Mesendoderm (in vitro differentiated cells): ENCODE data around the gene FGF11.

Experiments
- DNase-seq: peaks from one replicate; pipeline ENCODE4 v3.0.0; 2013
- H2AK5ac ChIP-seq: 2 replicates; pipeline ENCODE4 v1.6.1; 2013; ENCODE audit warnings: low read length, inconsistent platforms
- H2BK120ac ChIP-seq: 2 replicates; pipeline ENCODE4 v1.6.1; 2013; ENCODE audit warnings: low read depth, mild to moderate bottlenecking, low read length, moderate library complexity, mixed read lengths
- H2BK15ac ChIP-seq: replicated peaks from 2 replicates; pipeline ENCODE4 v1.6.1; 2013; ENCODE audit warnings: low read depth, mild to moderate bottlenecking, moderate library complexity
- H2BK5ac ChIP-seq: 2 replicates; pipeline ENCODE4 v1.6.1; 2013; ENCODE audit warnings: low read length, inconsistent platforms
- H3K18ac ChIP-seq: 2 replicates; pipeline ENCODE4 v1.6.1; 2013; ENCODE audit warnings: mild to moderate bottlenecking, low read length, mixed read lengths
- H3K23ac ChIP-seq: one replicate; pipeline ENCODE4 v1.6.1; 2013; ENCODE audit warnings: low read length
- H3K27ac ChIP-seq: 2 replicates; pipeline ENCODE4 v1.5.1; 2013; ENCODE audit warnings: low read depth, mild to moderate bottlenecking, inconsistent platforms, low read length, moderate library complexity
- H3K27me3 ChIP-seq: 2 replicates; pipeline ENCODE4 v1.6.1; 2013; ENCODE audit warnings: low read length, control low read depth, mild to moderate bottlenecking, inconsistent platforms; ENCODE audit not compliant: insufficient read depth, poor library complexity
- H3K36me3 ChIP-seq: 2 replicates; pipeline ENCODE4 v1.6.1; 2013; ENCODE audit warnings: low read length, inconsistent platforms; ENCODE audit not compliant: control insufficient read depth, insufficient read depth
- H3K4ac ChIP-seq: one replicate; pipeline ENCODE4 v1.6.1; 2013; ENCODE audit warnings: low read depth, mild to moderate bottlenecking, low read length, moderate library complexity
- H3K4me1 ChIP-seq: 2 replicates; pipeline ENCODE4 v1.6.1; 2013; ENCODE audit warnings: low read depth, low read length, inconsistent platforms; ENCODE audit not compliant: control insufficient read depth
- H3K4me2 ChIP-seq: 2 replicates; pipeline ENCODE4 v1.6.1; 2013; ENCODE audit warnings: low read length
- H3K4me3 ChIP-seq: 2 replicates; pipeline ENCODE4 v1.5.1; 2013; ENCODE audit warnings: mild to moderate bottlenecking, low read length
- H3K56ac ChIP-seq: one replicate; pipeline ENCODE4 v1.6.1; 2013; ENCODE audit warnings: low read length
- H3K79me1 ChIP-seq: 2 replicates; pipeline ENCODE4 v1.6.1; 2013; ENCODE audit warnings: low read length, inconsistent platforms
- H3K79me2 ChIP-seq: 2 replicates; pipeline ENCODE4 v1.6.1; 2013; ENCODE audit warnings: mild to moderate bottlenecking, low read length; ENCODE audit not compliant: control insufficient read depth, insufficient read depth
- H3K9ac ChIP-seq: 2 replicates; pipeline ENCODE4 v1.6.1; 2013; ENCODE audit warnings: low read length, inconsistent platforms
- H4K5ac ChIP-seq: one replicate; pipeline ENCODE4 v1.6.1; 2013; ENCODE audit warnings: low read length
- H4K8ac ChIP-seq: one replicate; pipeline ENCODE4 v1.6.1; 2013; ENCODE audit warnings: low read depth, mild to moderate bottlenecking, control low read depth, low read length, moderate library complexity
- WGBS: extraction: QIAGEN DNeasy Blood & Tissue Kit; methylation state at CpG from one replicate; pipeline ENCODE4 v1.1.7; 2013; ENCODE audit warnings: low lambda C conversion rate, missing lambda C conversion rate; ENCODE audit not compliant: insufficient coverage; ENCODE audit errors: extremely low coverage; 5-methylcytosine and 5-hydroxymethylcytosine counted together

The FGF11 gene

GRCh38 chr17:7491583-7491982, 52.3 kb downstream of the FGF11 start:
- H3K18ac ChIP-seq: no peak overlapping the region
- H4K8ac ChIP-seq: no peak overlapping the region
- H3K56ac ChIP-seq: no peak overlapping the region
- no peak overlapping the region for H3K4me3 ChIP-seq
- DNase-seq: no peak
- H2BK120ac ChIP-seq: no peak overlapping the region
- no peak overlapping the region for H3K27ac ChIP-seq
- H3K79me2 ChIP-seq: peaks cover 79% of the 10 kb centered on the region
- no peak overlapping the region for H2BK5ac ChIP-seq
- H3K4me1 ChIP-seq: no peaks in the 10 kb centered on the region
- no peak overlapping the region for H2AK5ac ChIP-seq
- peaks cover 26% of the 10 kb centered on the region for H3K79me1 ChIP-seq
- no peaks in the 10 kb centered on the region for H3K27me3 ChIP-seq
- H2BK15ac ChIP-seq: no peak overlapping the region
- H3K4ac ChIP-seq: no peak overlapping the region
- no CpG with 5 or more reads among the region's 1 CpG for WGBS
- no peak overlapping the region for H3K9ac ChIP-seq
- no peak overlapping the region for H4K5ac ChIP-seq
- H3K36me3 ChIP-seq: peaks cover 4% of the 10 kb centered on the region
- H3K4me2 ChIP-seq: no peak overlapping the region
- H3K23ac ChIP-seq: no peak overlapping the region

DNA sequence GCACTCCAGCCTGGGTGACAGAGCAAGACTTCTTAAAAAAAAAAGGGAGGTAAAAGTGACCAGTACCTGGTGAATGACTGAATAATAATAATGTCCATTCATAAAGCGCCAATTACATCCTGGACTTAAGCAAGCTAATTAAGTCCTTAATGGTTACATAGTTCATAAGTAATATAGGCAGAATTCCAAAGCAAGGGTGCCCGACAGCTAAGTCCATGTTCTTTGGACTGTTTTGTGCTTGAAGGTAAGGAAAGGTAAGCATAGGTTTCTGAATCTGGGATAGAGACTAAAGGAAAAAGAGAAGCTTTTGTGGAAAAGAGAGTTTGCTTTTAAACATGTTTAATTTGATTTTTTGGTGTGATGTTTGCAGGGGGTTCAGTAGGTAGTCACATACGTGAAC, 54.6 kb downstream of the FGF11 start:
- DNase-seq: no peak
- WGBS: no CpG with 5 or more reads among the region's 3 CpGs
- Histone ChIP-seq H2BK15ac (no peak overlapping the region), H3K9ac (no peak overlapping the region), H3K4me1 (no peaks in the 10 kb centered on the region), H2BK120ac (no peak overlapping the region), H3K79me1 (peaks cover 25% of the 10 kb centered on the region), H3K23ac (no peak overlapping the region), H3K4me3 (no peak overlapping the region), H3K79me2 (peaks cover 60% of the 10 kb centered on the region), H3K56ac (no peak overlapping the region), H4K5ac (no peak overlapping the region), H3K36me3 (peaks cover 11% of the 10 kb centered on the region), H4K8ac (no peak overlapping the region), H2BK5ac (no peak overlapping the region), H3K18ac (no peak overlapping the region), H2AK5ac (no peak overlapping the region), H3K27me3 (no peaks in the 10 kb centered on the region), H3K4ac (no peak overlapping the region), H3K4me2 (no peak overlapping the region), H3K27ac (no peak overlapping the region)
